ENCODE measurements around the gene PALM.

- no peak for TF ChIP-seq POLR2AphosphoS5 (IDR thresholded peaks at IDR 0.05; ENCODE audit: low read depth, low read length)
- TF ChIP-seq REST (IDR thresholded peaks at IDR 0.05; ENCODE audit: insufficient read depth in 1 of 2, low read depth in 2 of 2, low read length in 2 of 2): no peak
- TF ChIP-seq TAF1 (IDR thresholded peaks at IDR 0.05; ENCODE audit: borderline replicate concordance, insufficient read depth, low read length): no peak
Measured at GRCh38 chr19:746956-747355, 38.2 kb downstream of the PALM start.

All from PFSK-1 (cell line).